DND-41 (cell line): ENCODE results near the gene FOXJ3.

Experiments used
- EZH2 ChIP-seq: IDR thresholded peaks from 3 replicates; pipeline ENCODE4 v1.6.1; 2012; ENCODE audit warnings: borderline replicate concordance, low read depth, mild to moderate bottlenecking, moderate library complexity, low read length, inconsistent platforms; ENCODE audit not compliant: severe bottlenecking
- TF ChIP-seq, protein P1 (sequence below): IDR thresholded peaks from 2 replicates; pipeline ENCODE4 v1.5.1; 2012; ENCODE audit warnings: borderline replicate concordance, low read length, moderate library complexity, mild to moderate bottlenecking; ENCODE audit not compliant: poor library complexity, severe bottlenecking; ENCODE audit errors: extremely low read depth

- TF ChIP-seq, protein P1, sequence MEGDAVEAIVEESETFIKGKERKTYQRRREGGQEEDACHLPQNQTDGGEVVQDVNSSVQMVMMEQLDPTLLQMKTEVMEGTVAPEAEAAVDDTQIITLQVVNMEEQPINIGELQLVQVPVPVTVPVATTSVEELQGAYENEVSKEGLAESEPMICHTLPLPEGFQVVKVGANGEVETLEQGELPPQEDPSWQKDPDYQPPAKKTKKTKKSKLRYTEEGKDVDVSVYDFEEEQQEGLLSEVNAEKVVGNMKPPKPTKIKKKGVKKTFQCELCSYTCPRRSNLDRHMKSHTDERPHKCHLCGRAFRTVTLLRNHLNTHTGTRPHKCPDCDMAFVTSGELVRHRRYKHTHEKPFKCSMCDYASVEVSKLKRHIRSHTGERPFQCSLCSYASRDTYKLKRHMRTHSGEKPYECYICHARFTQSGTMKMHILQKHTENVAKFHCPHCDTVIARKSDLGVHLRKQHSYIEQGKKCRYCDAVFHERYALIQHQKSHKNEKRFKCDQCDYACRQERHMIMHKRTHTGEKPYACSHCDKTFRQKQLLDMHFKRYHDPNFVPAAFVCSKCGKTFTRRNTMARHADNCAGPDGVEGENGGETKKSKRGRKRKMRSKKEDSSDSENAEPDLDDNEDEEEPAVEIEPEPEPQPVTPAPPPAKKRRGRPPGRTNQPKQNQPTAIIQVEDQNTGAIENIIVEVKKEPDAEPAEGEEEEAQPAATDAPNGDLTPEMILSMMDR = no peak
- no peak for TF ChIP-seq EZH2
These were observed 153.3 kb downstream of the FOXJ3 start for GRCh38 chr1:42181687-42182086.
